Mesothelial cell of epicardium (in vitro differentiated cells): ENCODE results near the gene CNIH2. TPM values are rescaled to one million over a fixed set of nuclear protein-coding genes. Genes with fewer than 3 reads are reported as not detected.

ENCODE experiments used
- DNase-seq, 2 experiments: peaks; one replicate each; pipeline ENCODE4 v3.0.0; 2021; ENCODE audit warnings: low spot score in 2 of 2; ENCODE audit not compliant: unreplicated experiment in 2 of 2
- H3K27ac Mint-ChIP-seq: 2 replicates; pipeline ENCODE4 v1.8.0; 2021; ENCODE audit warnings: mixed read lengths
- H3K27me3 Mint-ChIP-seq: 2 replicates; pipeline ENCODE4 v1.8.0; 2021; ENCODE audit warnings: low read depth, mixed read lengths
- H3K36me3 Mint-ChIP-seq: 2 replicates; pipeline ENCODE4 v1.8.0; 2021; ENCODE audit warnings: mixed read lengths
- H3K4me1 Mint-ChIP-seq: 2 replicates; pipeline ENCODE4 v1.8.0; 2021; ENCODE audit warnings: mixed read lengths
- H3K4me3 Mint-ChIP-seq: 2 replicates; pipeline ENCODE4 v1.8.0; 2021; ENCODE audit warnings: mild to moderate bottlenecking, moderate library complexity, mixed read lengths
- H3K9me3 Mint-ChIP-seq: 2 replicates; pipeline ENCODE4 v1.8.0; 2021; ENCODE audit warnings: mixed read lengths
- CTCF ChIP-seq: fragments of 200-600 bp; sonication (generic); IDR thresholded peaks from one replicate; pipeline ENCODE4 v1.5.0; 2021; ENCODE audit warnings: antibody characterized with exemption; ENCODE audit not compliant: unreplicated experiment
- total RNA-seq: library from RNA; stranded (reverse); gene quantifications from 3 replicates; pipeline ENCODE4 v1.2.1, GENCODE V29; 2021

The CNIH2 gene
- total RNA-seq, 1 donor from 2014 or later = 10.2 TPM

GRCh38 chr11:66239998-66240780 lies 37.8 kb upstream of the CNIH2 start:
- no peak overlapping the region for H3K27ac Mint-ChIP-seq

GRCh38 chr11:66240781-66241136 lies 37.2 kb upstream of the CNIH2 start:
- no peak for DNase-seq
- Mint-ChIP-seq H3K4me3 (no peak overlapping the region), H3K9me3 (no peaks in the 10 kb centered on the region), H3K36me3 (peaks cover 15% of the 10 kb centered on the region), H3K27ac (no peak overlapping the region), H3K27me3 (no peaks in the 10 kb centered on the region), H3K4me1 (no peaks in the 10 kb centered on the region)
- TF ChIP-seq CTCF = no peak

More at GRCh38 chr11:66239998-66240780, 37.8 kb upstream of the CNIH2 start:
- Mint-ChIP-seq H3K4me1 (no peaks in the 10 kb centered on the region), H3K4me3 (no peak overlapping the region), H3K9me3 (no peaks in the 10 kb centered on the region), H3K36me3 (peaks cover 21% of the 10 kb centered on the region), H3K27me3 (no peaks in the 10 kb centered on the region)
- TF ChIP-seq CTCF = no peak
- no peak for DNase-seq

GRCh38 chr11:66242095-66242765 lies 35.7 kb upstream of the CNIH2 start:
- peaks cover 17% of the 10 kb centered on the region for H3K36me3 Mint-ChIP-seq
- TF ChIP-seq CTCF = no peak
- no peak for DNase-seq

GRCh38 chr11:66243782-66244535 lies 34.0 kb upstream of the CNIH2 start:
- no peak for TF ChIP-seq CTCF
- DNase-seq = no peak
- Mint-ChIP-seq H3K27ac (no peak overlapping the region), H3K27me3 (no peaks in the 10 kb centered on the region), H3K36me3 (peaks cover 21% of the 10 kb centered on the region), H3K4me3 (no peak overlapping the region), H3K4me1 (no peaks in the 10 kb centered on the region), H3K9me3 (no peaks in the 10 kb centered on the region)

More at GRCh38 chr11:66242095-66242765, 35.7 kb upstream of the CNIH2 start:
- Mint-ChIP-seq H3K27me3 (no peaks in the 10 kb centered on the region), H3K9me3 (no peaks in the 10 kb centered on the region), H3K4me3 (no peak overlapping the region), H3K27ac (no peak overlapping the region), H3K4me1 (no peaks in the 10 kb centered on the region)

- Mint-ChIP-seq H3K9me3 (no peaks in the 10 kb centered on the region), H3K4me1 (no peaks in the 10 kb centered on the region), H3K36me3 (peaks cover 19% of the 10 kb centered on the region), H3K27me3 (no peaks in the 10 kb centered on the region), H3K27ac (no peak overlapping the region), H3K4me3 (no peak overlapping the region)
- DNase-seq = no peak
- no peak for TF ChIP-seq CTCF
These were observed 30.7 kb upstream of the CNIH2 start for GRCh38 chr11:66247295-66247694.
